Keratinocyte (primary cell): ENCODE measurements around the gene NOX3. TPM values are rescaled to one million over a fixed set of nuclear protein-coding genes. Genes with fewer than 3 reads are reported as not detected.

Experiments
- DNase-seq: peaks from one replicate; pipeline ENCODE4 v3.0.0-alpha.2; 2011; ENCODE audit warnings: low read depth, missing footprints, low spot score
- FAIRE-seq: peaks from 2 replicates; lab custom pipeline; 2011; peaks lifted over from hg19 to GRCh38; lab: Jason Lieb, UNC
- H2AFZ ChIP-seq: 2 replicates; pipeline ENCODE4 v1.6.0; 2012; ENCODE audit warnings: low read length, control low read depth, inconsistent platforms; ENCODE audit not compliant: control insufficient read depth
- H3K27ac ChIP-seq: 2 replicates; pipeline ENCODE4 v1.5.1; 2011; ENCODE audit warnings: low read length; ENCODE audit not compliant: control insufficient read depth, insufficient read depth
- H3K27me3 ChIP-seq: 3 replicates; pipeline ENCODE4 v1.6.0; 2011; ENCODE audit warnings: low read length; ENCODE audit not compliant: control insufficient read depth, insufficient read depth; ENCODE audit errors: extremely low read depth
- H3K36me3 ChIP-seq, 2 experiments: 2 replicates in 1 of 2; 3 replicates in 1 of 2; pipeline ENCODE4 v1.5.1; 2011; ENCODE audit warnings: low read length in 2 of 2, mild to moderate bottlenecking in 1 of 2; ENCODE audit not compliant: control insufficient read depth in 2 of 2, insufficient read depth in 2 of 2; ENCODE audit errors: extremely low read depth in 1 of 2
- H3K4me1 ChIP-seq: 3 replicates; pipeline ENCODE4 v1.5.1; 2011; ENCODE audit warnings: low read length; ENCODE audit not compliant: control insufficient read depth, insufficient read depth; ENCODE audit errors: extremely low read depth
- H3K4me2 ChIP-seq: 3 replicates; pipeline ENCODE4 v1.6.0; 2011; ENCODE audit warnings: low read depth, low read length; ENCODE audit not compliant: control insufficient read depth, insufficient read depth; ENCODE audit errors: extremely low read depth
- H3K4me3 ChIP-seq, 3 experiments: fragments of 200-600 bp in 1 of 3; sonication (generic) in 1 of 3; 2 replicates in 2 of 3; 3 replicates in 1 of 3; pipeline ENCODE4 v1.5.1; 2011 to 2016; ENCODE audit warnings: low read length in 3 of 3, mild to moderate bottlenecking in 3 of 3, control low read depth in 2 of 3, inconsistent platforms in 1 of 3, low read depth in 1 of 3, mixed read lengths in 1 of 3, mixed run types in 1 of 3, moderate library complexity in 1 of 3; ENCODE audit not compliant: control insufficient read depth in 2 of 3, insufficient read depth in 2 of 3; ENCODE audit errors: extremely low read depth in 1 of 3
- H3K79me2 ChIP-seq: 2 replicates; pipeline ENCODE4 v1.6.0; 2012; ENCODE audit warnings: low read length; ENCODE audit not compliant: control insufficient read depth, insufficient read depth
- H3K9ac ChIP-seq: 3 replicates; pipeline ENCODE4 v1.6.0; 2011; ENCODE audit warnings: low read length; ENCODE audit not compliant: control insufficient read depth, insufficient read depth; ENCODE audit errors: extremely low read depth
- H3K9me1 ChIP-seq: 3 replicates; pipeline ENCODE4 v1.6.0; 2011; ENCODE audit warnings: low read length; ENCODE audit not compliant: control insufficient read depth, insufficient read depth; ENCODE audit errors: extremely low read depth
- H3K9me3 ChIP-seq: 2 replicates; pipeline ENCODE4 v1.5.1; 2012; ENCODE audit warnings: low read depth, low read length; ENCODE audit not compliant: control insufficient read depth
- H4K20me1 ChIP-seq: 3 replicates; pipeline ENCODE4 v1.6.0; 2011; ENCODE audit warnings: low read length; ENCODE audit not compliant: control insufficient read depth, insufficient read depth; ENCODE audit errors: extremely low read depth
- EZH2 ChIP-seq: IDR thresholded peaks from one replicate; pipeline ENCODE4 v1.6.1; 2012; ENCODE audit warnings: inconsistent platforms, mild to moderate bottlenecking, low read length, moderate library complexity
- dilution Hi-C: fragments of 300-500 bp; cut with MboI; formaldehyde crosslinking; loops from one replicate; pipeline ENCODE4 v1.7.0; 2020; ENCODE audit warnings: low sequenced_read_pairs; ENCODE audit not compliant: extremely low pct_ligation_motif_present
- polyA plus RNA-seq, 5 experiments: library from polyadenylated mRNA; depleted of rRNA in 3 of 5; stranded (reverse) in 3 of 5; stranded (forward) in 1 of 5; unstranded in 1 of 5; fragments of >200 nt; gene quantifications; 1 replicate in 1 of 5; 2 replicates in 3 of 5; 3 replicates in 1 of 5; pipeline versions ENCODE4 v1.2.1 to v1.2.3, GENCODE V29; 2011 to 2012; ENCODE audit warnings: missing spikeins in 2 of 5, low read depth in 1 of 5, low replicate concordance in 1 of 5
- TF ChIP-seq, protein P1 (sequence below), 3 experiments: IDR thresholded peaks in 1 of 3; conservative IDR thresholded peaks in 1 of 3; optimal IDR thresholded peaks in 1 of 3; 2 replicates in 2 of 3; 3 replicates in 1 of 3; pipeline versions ENCODE3 to v1.5.1; 2011; ENCODE audit warnings: low read length in 3 of 3, mild to moderate bottlenecking in 3 of 3, moderate library complexity in 2 of 3, control low read depth in 1 of 3, inconsistent platforms in 1 of 3; ENCODE audit not compliant: insufficient read depth in 2 of 3; ENCODE audit errors: extremely low read depth in 1 of 3

Gene NOX3
- polyA plus RNA-seq, 1 donor (not counting 4 experiments of a cell fraction or from before 2014, with no cell fraction given) = not detected

DNA sequence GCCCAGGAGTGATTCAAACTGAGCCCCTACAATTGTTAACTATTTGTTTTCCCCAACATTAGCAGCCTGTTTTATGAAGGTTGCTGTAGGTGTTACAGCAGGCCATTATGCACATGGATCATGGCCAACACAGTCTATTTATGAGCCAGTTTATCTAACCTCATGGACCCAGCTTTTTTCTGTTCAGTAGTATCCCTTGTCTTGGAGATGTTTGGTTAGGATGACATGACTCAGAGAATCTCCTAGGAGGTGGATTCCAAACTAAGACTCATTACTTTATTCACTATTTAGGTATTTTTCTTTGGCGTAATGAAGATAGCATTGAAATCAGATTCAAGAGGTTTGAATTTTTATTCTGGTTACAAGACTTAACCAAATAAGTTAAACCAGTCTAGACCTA, 78.6 kb downstream of the NOX3 start:
- Histone ChIP-seq H3K79me2 (no peaks in the 10 kb centered on the region), H3K9me1 (no peaks in the 10 kb centered on the region), H3K4me1 (no peaks in the 10 kb centered on the region), H3K27ac (no peak overlapping the region), H2AFZ (no peak overlapping the region), H3K27me3 (peaks cover 6% of the 10 kb centered on the region), H3K36me3 (no peaks in the 10 kb centered on the region), H3K4me2 (no peak overlapping the region), H3K9ac (no peak overlapping the region), H3K9me3 (no peaks in the 10 kb centered on the region), H4K20me1 (no peaks in the 10 kb centered on the region), H3K4me3 (no peak overlapping the region)
- no peak for TF ChIP-seq EZH2
- TF ChIP-seq, protein P1, sequence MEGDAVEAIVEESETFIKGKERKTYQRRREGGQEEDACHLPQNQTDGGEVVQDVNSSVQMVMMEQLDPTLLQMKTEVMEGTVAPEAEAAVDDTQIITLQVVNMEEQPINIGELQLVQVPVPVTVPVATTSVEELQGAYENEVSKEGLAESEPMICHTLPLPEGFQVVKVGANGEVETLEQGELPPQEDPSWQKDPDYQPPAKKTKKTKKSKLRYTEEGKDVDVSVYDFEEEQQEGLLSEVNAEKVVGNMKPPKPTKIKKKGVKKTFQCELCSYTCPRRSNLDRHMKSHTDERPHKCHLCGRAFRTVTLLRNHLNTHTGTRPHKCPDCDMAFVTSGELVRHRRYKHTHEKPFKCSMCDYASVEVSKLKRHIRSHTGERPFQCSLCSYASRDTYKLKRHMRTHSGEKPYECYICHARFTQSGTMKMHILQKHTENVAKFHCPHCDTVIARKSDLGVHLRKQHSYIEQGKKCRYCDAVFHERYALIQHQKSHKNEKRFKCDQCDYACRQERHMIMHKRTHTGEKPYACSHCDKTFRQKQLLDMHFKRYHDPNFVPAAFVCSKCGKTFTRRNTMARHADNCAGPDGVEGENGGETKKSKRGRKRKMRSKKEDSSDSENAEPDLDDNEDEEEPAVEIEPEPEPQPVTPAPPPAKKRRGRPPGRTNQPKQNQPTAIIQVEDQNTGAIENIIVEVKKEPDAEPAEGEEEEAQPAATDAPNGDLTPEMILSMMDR (optimal IDR thresholded peaks at IDR 0.05 in 1 of 3, IDR thresholded peaks at IDR 0.05 in 1 of 3, conservative IDR thresholded peaks at IDR 0.05 in 1 of 3; ENCODE audit: extremely low read depth in 1 of 3, insufficient read depth in 2 of 3, low read length in 3 of 3) = no peak
- DNase-seq (no peak), FAIRE-seq (no peak)
- dilution Hi-C loops = no loop called here

- no peak overlapping the region for H3K9ac ChIP-seq
- H3K79me2 ChIP-seq = no peaks in the 10 kb centered on the region
- H3K27ac ChIP-seq = no peak overlapping the region
- H3K36me3 ChIP-seq = no peaks in the 10 kb centered on the region
- TF ChIP-seq, protein P1 (optimal IDR thresholded peaks at IDR 0.05 in 1 of 3, IDR thresholded peaks at IDR 0.05 in 1 of 3, conservative IDR thresholded peaks at IDR 0.05 in 1 of 3; ENCODE audit: extremely low read depth in 1 of 3, insufficient read depth in 2 of 3, low read length in 3 of 3) = no peak
- TF ChIP-seq EZH2 = no peak
- no peak overlapping the region for H3K4me2 ChIP-seq
- dilution Hi-C loops = no loop called here
- H2AFZ ChIP-seq = no peak overlapping the region
- no peaks in the 10 kb centered on the region for H3K9me1 ChIP-seq
- H3K27me3 ChIP-seq = peaks cover 6% of the 10 kb centered on the region
- H3K4me1 ChIP-seq = no peaks in the 10 kb centered on the region
- H4K20me1 ChIP-seq = no peaks in the 10 kb centered on the region
- H3K4me3 ChIP-seq = no peak overlapping the region
- H3K9me3 ChIP-seq = no peaks in the 10 kb centered on the region
- FAIRE-seq (no peak), DNase-seq (no peak)
Measured at GRCh38 chr6:155375801-155376200, 79.8 kb downstream of the NOX3 start.
